Activated CD4-positive, alpha-beta T cell treated with anti-CD3 and anti-CD28 coated beads, Interleukin-2, amount 10 ng/mL, durations not matched to agents 24 days and 14 days (primary cell): ENCODE measurements around the gene TGFBRAP1. TPM values are rescaled to one million over a fixed set of nuclear protein-coding genes. Genes with fewer than 3 reads are reported as not detected.

Experiments
- total RNA-seq: library from RNA; stranded (reverse); gene quantifications from 2 replicates; pipeline ENCODE4 v1.2.3, GENCODE V29; 2022

The TGFBRAP1 gene
- total RNA-seq, 1 donor from 2014 or later: 26.5 TPM

Other genes starting within 250 kb of the TGFBRAP1 start
- not detected in 2 replicates for gene GPR45, start 88.0 kb downstream of the TGFBRAP1 start, total RNA-seq
- 20.8 and 25.5 TPM in 2 replicates for gene C2orf49, start 7.8 kb upstream of the TGFBRAP1 start, total RNA-seq
- gene FHL2, start 69.3 kb upstream of the TGFBRAP1 start, total RNA-seq: 2.4 and 3.8 TPM in 2 replicates